DMS79 (cell line): ENCODE data around the gene KCNA4.
"Not testable (repeated sequence)": the region's sequence is repeated elsewhere in the genome, so short reads cannot be mapped to it uniquely, and the experiment has no call there.

Experiments used
- DNase-seq: peaks from one replicate; lab custom pipeline; 2025; lab: John Stamatoyannopoulos, UW

Gene KCNA4

DNA sequence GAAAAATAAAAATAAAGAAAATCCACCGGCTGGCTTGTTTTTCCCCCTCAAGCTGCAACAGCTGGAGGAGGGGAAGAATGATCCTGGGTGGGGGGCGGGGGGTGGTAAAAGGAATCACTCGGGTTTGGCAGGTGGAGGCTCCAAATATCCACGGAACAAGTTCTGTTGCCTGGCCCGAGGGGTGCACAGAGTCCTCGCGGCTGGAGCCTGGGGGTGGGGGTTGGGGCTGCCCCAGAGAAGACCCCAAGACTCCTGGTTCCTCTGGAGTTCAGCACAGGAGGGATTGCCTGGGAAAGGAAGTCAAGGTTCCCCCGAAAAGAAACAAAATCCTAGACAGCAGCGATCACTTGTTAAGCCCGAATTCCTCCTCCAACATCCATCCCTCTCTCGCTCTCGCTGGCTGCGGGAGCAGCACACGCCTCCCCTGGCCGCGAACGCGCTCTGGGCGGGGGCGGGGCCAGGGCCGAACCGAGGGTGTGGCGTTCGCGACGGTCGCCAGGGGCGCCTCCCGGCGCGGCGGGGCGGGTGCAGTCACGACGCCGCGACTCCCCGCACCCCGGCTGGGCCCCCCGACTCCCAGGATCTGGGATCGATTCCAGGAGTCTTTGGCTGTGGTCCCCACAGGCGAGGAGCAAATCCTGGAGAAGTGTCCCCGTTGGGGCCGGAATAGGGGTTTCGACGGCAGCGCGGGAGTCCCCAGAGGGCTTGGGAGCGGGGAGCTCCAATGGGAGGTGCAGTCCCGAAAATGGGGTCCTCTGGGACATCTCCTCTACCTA lies at the start of gene KCNA4:
Gene KCNA4, minus strand, starts transcription at position 443 of the 776 bp plus-strand sequence. CDS start 4,352 bp downstream, outside the sequence.
- no peak for DNase-seq

DNA sequence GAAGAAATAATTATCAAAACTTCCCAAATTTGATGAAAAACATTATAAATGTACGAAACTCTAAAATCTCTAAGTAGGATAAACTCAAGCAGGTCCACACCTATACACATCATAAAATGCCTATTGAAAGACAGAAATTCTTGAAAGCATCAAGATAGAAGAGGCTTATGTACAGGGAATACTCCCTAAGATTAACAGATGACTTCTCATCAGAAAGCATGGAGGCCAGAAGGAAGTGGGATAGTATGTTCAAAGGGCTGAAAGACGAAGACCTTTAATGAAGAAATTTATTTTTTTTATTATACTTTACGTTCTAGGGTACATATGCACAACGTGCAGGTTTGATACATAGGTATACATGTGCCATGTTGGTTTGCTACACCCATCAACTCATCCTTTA lies 45.3 kb upstream of the KCNA4 start:
- no peak for DNase-seq

DNA sequence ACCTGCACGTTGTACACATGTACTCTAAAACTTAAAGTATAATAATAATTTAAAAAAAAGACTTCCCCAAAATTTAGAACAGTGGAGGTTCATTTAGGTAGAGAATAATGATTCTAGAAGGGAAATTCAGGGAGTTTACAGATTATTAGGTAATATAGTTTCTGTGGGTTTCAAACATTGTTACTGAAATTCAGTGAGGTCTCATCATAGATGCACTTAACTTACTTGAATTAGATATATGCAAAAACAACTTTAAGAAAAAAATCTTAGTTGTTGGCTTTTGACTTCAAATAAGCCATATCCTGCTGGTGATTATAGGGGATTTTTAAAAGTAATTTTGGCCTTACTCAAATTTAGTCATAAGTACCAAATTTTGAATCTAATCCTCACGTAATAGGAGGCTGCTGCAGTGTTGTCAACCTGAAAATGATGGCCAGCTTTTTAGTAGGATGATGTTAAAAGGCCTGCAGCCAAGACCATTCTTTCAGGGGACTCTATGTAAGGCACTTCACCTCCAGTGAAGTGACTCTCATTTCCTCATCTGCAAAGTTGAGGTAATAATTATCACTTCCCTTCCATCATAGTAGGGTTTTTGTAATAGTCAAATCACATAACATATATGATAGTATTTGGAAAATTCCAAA lies 42.5 kb upstream of the KCNA4 start:
- DNase-seq, result no peak

DNA sequence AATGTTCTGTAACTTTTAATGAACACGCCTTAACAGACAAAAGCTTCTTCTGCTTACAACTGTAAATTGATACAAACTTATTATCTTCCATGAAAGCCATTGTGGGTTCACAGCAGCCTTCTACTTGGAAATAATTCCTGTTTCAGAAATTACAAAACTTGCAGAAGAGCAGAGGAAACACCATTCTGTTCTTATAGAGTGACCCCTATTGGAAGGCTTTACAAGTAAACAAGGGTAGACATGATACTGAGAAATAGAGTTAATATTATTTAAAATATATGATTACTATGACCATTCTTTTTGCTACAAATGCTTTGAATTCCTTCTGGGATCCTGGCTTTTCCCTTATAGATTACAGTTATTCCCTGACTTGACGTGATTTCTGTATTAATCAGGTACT lies 32.4 kb upstream of the KCNA4 start:
- DNase-seq, result no peak

GRCh38 chr11:30046578-30046945 lies 29.7 kb upstream of the KCNA4 start:
- no peak for DNase-seq

DNA sequence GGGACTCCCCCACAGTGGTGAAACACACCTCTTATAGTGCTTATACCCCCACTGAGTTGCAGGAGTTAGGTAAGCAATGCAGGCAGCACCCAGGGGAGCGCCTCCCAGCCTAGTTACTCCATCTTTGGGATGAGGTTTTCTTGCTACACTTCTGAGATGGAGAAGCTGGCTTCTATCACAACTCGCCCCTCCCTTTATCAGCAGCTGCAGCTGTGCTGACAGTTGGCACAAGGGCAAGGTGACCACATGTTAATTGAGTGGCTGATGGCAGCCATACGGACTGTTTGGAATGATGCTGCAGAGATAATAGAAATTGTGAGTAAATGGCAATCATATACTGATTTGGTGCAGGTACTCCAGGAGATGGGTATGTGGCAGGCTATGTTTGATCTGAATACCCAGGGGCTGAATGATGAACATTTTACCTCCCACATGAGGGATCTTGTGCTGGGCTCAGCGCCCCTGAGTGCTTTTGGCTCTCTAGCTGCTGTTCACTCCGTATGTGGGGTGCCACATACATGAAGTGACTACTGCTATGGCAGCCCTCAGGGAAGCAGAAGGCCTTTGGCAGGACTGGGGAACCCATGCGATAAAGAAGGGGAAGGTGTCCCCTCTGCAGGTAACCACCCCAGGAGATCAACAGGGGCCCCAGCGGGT lies 29.2 kb upstream of the KCNA4 start:
- DNase-seq, result no peak

- no peak for DNase-seq
Observed at GRCh38 chr11:30045144-30045543, 28.3 kb upstream of the KCNA4 start.

DNA sequence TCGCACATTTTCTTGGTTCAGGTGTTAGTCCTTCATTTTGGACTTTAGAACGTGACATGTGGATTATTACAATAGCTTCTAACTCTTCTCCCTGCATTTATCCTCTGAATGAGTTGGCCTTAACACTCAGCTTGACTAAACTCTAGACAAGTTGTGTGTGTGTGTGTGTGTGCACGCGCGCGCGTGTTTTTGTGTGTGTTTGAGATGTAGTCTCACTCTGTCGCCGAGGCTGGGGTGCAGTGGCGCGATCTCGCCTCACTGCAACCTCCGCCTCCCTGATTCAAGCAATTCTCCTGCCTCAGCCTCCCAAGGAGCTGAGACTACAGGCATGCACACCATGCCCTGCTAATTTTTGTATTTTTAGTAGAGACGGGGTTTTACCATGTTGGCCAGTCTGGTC lies 24.3 kb upstream of the KCNA4 start:
- DNase-seq, result no peak

- not testable (repeated sequence) for DNase-seq
Observed at GRCh38 chr11:30034746-30035145, 17.9 kb upstream of the KCNA4 start.

DNA sequence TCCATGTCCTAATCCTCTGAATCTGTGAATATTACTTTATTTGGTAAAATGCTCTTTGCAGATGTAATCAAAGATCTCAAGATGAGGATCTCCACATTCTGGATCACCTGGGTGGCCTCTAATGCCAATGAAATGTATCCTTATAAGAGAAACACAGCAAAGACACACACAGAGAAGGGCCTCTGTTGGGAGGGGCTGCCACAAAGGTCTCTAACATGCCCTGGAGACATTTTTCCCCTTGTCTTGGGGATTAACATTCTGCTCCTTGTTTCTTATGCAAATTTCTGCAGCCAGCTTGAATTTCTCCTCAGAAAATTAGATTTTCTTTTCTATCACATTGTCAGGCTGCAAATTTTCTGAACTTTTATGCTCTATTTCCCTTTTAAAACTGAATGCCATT lies 17.3 kb upstream of the KCNA4 start:
- not testable (repeated sequence) for DNase-seq

DNA sequence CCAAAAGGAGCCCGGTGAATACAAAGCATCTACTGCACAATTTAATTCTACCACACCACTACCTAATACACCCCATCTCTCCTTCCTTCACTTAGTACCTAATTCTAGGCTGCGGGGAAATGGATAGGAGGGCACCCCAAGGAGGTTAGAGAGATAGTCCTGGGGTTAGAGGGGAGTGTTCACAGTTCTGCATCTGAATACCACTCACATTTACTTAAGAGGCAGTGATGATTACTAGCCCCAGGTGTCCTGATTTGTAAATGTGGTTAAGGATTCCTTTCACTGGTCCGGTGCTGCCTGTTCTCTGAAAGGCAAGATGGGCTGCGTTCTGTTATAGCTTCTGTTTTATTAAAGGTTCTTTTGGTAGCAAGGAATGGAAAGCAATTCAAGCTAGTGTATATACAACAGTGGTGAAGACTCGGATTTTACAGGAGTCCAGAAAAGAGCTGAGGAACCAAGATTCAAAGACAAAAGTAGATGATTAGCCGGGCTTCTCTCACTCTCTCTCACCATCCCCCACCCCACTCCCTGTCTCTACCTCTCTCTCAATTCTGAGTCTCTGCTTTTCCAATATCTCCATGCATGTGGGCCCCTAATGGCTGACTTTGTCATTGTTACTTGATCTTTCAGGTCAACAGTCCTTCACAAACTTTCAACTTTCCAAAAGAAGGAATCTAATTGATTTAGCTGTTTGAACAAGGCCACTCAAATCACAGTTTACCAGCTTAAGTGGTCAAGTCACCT lies 8.7 kb upstream of the KCNA4 start:
- no peak for DNase-seq

DNA sequence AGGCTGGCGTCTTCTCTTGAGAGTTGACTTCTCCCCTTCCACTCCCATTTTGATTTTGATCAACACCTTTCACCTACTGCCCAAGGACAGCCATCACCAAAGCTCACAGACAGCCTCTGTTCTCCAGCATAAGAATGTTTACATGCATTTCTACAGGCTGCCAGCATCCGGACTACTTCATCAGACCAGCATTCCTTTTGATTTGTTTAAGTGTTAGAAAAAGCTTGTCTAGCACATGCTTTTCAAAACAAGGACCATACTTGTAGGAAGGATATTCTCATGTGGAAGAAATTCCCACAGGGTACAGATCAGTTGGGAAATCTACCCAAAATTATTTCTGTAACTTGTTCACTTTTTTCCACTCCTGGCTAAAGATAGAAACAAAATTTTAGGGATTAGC lies 6.2 kb upstream of the KCNA4 start:
- DNase-seq, result no peak

GRCh38 chr11:30019481-30019880 lies 2.7 kb upstream of the KCNA4 start:
- no peak for DNase-seq

GRCh38 chr11:30018495-30018894 lies 1.7 kb upstream of the KCNA4 start:
- DNase-seq, result no peak

- no peak for DNase-seq
Observed at GRCh38 chr11:30017445-30017895, 640 bp upstream of the KCNA4 start.

DNA sequence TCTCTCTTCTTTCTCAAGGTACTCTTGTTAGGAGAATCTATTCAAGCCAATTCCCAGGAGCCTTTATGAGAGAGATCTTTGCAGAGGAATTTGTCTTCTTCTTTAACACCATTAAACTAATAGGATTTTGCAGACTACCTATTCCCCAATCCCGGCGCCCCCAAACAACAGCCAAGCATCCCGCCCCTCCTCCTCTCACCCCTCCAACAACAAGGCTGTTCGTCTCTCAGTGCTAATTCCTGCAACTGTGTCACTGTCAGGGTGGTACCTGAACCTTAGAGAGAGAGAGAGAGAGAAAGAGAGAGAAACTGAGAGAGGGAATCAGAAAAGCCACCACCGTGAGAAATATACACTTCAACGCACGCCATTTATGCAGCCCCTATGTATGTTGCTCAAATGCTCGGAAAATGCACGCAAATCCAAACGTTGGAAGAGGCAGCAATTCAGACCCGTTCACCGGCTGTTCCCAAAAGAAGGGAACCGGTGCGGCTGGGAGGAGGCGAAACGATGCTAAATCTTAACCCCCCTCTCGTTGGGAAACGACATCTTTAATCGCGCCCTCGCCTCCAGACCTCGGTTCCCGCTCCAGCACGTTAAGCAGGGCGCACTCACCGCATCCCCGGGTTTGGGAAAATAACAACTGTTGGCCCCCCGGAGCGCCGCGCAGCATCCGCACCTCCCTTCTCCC lies 961 bp downstream of the KCNA4 start:
- no peak for DNase-seq

DNA sequence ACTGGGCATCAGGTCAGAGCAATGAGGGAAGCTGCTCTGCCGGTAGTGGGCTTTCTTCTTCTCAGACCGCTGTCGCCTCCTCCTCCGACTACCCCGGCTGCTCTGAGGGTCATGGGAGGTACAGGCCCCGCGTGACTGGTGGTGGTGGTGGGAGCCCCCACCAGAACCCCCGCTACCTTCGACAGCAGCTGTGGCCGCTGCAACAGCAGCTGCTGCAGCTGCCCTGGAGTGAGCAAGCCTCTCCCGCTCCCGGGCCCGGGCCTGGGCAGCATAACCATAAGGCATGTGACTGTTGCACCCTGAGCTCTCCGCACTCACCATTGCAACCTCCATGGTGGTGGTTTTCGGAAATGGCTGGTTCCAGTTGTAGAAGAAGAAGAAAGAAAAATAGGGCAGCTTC lies 4.5 kb downstream of the KCNA4 start:
- DNase-seq, result no peak

GRCh38 chr11:30009060-30009459 lies 7.8 kb downstream of the KCNA4 start:
- no peak for DNase-seq

DNA sequence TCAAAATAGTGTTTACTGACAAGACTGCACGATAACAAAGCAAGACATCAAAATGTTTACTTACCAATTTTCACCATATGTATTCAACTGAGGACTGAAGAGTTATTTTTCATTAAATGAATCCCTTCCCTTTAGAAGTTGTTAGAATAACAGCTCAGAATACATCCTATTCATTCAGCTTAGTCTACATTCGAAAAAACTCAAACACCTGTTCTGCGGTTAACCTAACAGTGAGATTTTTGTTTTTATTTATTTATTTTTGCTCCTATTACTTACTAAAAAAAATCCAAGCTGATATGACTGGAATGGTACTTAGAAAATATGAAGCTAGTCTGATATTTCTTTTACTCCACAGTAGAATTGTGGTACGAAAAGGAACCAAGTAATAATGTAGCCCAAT lies 10.0 kb downstream of the KCNA4 start:
- no peak for DNase-seq

DNA sequence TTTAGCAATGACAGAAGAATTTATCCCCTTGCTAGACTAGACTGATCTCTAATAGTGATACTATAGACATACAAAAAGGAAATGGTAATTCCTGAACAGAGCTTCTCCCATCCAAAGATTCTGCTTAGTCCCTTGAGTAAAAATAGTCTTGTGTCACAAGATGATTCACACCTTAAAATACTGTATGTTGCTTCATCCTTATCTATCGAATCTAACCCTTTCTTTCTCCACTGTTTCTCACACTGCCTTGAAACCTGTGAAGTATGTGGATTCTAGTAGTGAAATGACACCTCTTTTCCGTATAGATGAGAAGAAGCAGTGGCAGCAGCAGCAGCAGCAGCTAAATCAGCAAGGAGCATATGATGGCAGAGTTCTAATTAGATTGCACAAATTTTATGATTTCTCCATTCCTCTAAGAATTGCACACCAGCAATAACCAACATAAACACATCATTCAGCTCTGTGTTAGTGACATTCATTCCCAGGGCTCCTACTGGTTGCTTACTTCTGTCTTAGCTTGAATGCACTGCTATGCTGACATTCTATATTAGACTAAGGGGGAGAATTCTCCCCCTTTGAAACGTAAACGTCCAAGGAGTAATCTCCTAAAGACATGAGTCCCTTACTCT lies 14.6 kb downstream of the KCNA4 start:
- DNase-seq, result no peak

DNA sequence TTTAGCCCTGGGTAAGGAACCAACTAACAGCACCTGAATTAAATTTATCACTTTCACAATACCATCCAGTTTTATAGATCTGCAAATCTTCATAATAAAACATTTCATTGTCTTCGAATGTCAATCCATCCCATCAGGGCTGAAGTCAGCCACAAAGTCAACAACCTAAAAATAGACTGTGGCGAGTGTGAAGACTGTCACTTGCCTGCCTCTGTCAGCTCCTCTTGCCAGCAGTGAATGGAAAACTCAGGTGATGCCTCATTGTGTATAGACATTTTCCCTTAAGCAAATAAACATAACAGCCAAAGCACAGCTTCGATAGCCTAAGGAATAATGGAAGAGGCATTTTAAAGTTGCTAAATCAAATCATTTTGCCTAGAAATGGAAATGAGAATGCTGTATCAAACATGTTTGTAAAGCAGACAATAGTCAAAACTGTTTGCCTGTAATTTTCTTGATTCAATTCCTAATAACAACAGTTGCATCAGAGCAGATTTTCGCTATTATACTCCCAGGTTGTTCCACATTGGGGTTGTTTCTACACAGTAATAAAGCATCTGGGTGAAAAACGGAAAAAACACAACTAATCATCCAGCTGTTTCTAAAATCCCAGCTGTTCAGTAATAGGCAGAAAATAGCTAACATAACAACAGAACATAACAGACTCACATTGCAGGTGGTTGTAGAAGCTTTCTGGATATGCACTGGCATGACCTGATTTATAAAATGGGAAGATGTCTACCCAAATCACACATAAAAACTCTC lies 15.7 kb downstream of the KCNA4 start:
- no peak for DNase-seq
